DND-41 (cell line): ENCODE results near the gene COL25A1.

ENCODE experiments used
- ATAC-seq: fragments of 200-7000 bp; cut with Tn5 transposase; 3 replicates; pipeline ENCODE4 v1.9.1; 2021; ENCODE audit warnings: low read depth; ENCODE audit not compliant: insufficient read depth
- DNase-seq: peaks from one replicate; pipeline ENCODE4 v3.0.0-alpha.2; 2020
- H2AFZ ChIP-seq: 2 replicates; pipeline ENCODE4 v1.6.0; 2012; ENCODE audit warnings: low read depth, low read length
- H3K27ac ChIP-seq: 2 replicates; pipeline ENCODE4 v1.5.1; 2012; ENCODE audit warnings: low read length, inconsistent platforms
- H3K27me3 ChIP-seq: fragments of 200-600 bp; sonication (generic); 2 replicates; pipeline ENCODE4 v1.6.0; 2012; ENCODE audit warnings: low read length, mild to moderate bottlenecking, inconsistent platforms; ENCODE audit not compliant: insufficient read depth, poor library complexity
- H3K36me3 ChIP-seq: 2 replicates; pipeline ENCODE4 v1.5.1; 2012; ENCODE audit warnings: low read length, inconsistent platforms; ENCODE audit not compliant: insufficient read depth
- H3K4me1 ChIP-seq: 2 replicates; pipeline ENCODE4 v1.5.1; 2012; ENCODE audit warnings: mild to moderate bottlenecking, low read length; ENCODE audit not compliant: insufficient read depth
- H3K4me2 ChIP-seq: 2 replicates; pipeline ENCODE4 v1.6.0; 2012; ENCODE audit warnings: mild to moderate bottlenecking, moderate library complexity, low read length, inconsistent platforms; ENCODE audit not compliant: insufficient read depth
- H3K4me3 ChIP-seq, 2 experiments: fragments of 200-600 bp in 1 of 2; shearing (Covaris generic) in 1 of 2; 2 replicates each; pipeline ENCODE4 v1.5.1; 2012 to 2016; ENCODE audit warnings: inconsistent platforms in 2 of 2, low read length in 2 of 2, mild to moderate bottlenecking in 2 of 2, low read depth in 1 of 2, moderate library complexity in 1 of 2
- H3K79me2 ChIP-seq: 2 replicates; pipeline ENCODE4 v1.6.0; 2012; ENCODE audit warnings: low read length, inconsistent platforms; ENCODE audit not compliant: insufficient read depth
- H3K9ac ChIP-seq: 2 replicates; pipeline ENCODE4 v1.6.0; 2012; ENCODE audit warnings: low read depth, mild to moderate bottlenecking, inconsistent platforms, low read length, moderate library complexity
- H3K9me3 ChIP-seq: 2 replicates; pipeline ENCODE4 v1.5.1; 2012; ENCODE audit warnings: low read length, moderate library complexity, mild to moderate bottlenecking, inconsistent platforms; ENCODE audit not compliant: insufficient read depth, severe bottlenecking
- H4K20me1 ChIP-seq: 2 replicates; pipeline ENCODE4 v1.6.0; 2012; ENCODE audit warnings: low read length; ENCODE audit not compliant: insufficient read depth
- EZH2 ChIP-seq: IDR thresholded peaks from 3 replicates; pipeline ENCODE4 v1.6.1; 2012; ENCODE audit warnings: borderline replicate concordance, low read depth, mild to moderate bottlenecking, moderate library complexity, low read length, inconsistent platforms; ENCODE audit not compliant: severe bottlenecking
- TF ChIP-seq, protein P1 (sequence below): IDR thresholded peaks from 2 replicates; pipeline ENCODE4 v1.5.1; 2012; ENCODE audit warnings: borderline replicate concordance, low read length, moderate library complexity, mild to moderate bottlenecking; ENCODE audit not compliant: poor library complexity, severe bottlenecking; ENCODE audit errors: extremely low read depth

Gene COL25A1

DNA sequence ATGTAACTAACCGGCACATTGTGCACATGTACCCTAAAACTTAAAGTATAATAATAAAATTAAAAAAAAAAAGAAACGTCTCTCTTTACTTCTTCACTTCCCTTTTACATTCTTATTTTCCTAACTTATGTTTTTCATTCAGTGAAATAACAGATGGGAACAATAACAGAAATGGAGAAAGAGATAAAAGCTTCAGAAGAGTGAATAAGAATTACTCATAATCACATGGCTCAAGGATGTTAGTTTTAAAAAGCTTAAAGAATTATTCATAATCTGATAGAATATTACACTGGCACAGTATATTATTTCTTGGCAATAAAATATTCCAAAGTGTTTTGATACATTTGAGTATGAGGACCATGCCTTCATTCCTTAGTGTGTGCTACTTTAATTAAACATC lies 175.6 kb downstream of the COL25A1 start:
- no peaks in the 10 kb centered on the region for H3K79me2 ChIP-seq
- H3K9ac ChIP-seq, result no peak overlapping the region
- TF ChIP-seq, protein P1, sequence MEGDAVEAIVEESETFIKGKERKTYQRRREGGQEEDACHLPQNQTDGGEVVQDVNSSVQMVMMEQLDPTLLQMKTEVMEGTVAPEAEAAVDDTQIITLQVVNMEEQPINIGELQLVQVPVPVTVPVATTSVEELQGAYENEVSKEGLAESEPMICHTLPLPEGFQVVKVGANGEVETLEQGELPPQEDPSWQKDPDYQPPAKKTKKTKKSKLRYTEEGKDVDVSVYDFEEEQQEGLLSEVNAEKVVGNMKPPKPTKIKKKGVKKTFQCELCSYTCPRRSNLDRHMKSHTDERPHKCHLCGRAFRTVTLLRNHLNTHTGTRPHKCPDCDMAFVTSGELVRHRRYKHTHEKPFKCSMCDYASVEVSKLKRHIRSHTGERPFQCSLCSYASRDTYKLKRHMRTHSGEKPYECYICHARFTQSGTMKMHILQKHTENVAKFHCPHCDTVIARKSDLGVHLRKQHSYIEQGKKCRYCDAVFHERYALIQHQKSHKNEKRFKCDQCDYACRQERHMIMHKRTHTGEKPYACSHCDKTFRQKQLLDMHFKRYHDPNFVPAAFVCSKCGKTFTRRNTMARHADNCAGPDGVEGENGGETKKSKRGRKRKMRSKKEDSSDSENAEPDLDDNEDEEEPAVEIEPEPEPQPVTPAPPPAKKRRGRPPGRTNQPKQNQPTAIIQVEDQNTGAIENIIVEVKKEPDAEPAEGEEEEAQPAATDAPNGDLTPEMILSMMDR, result no peak
- TF ChIP-seq EZH2, result no peak
- H3K4me2 ChIP-seq, result no peak overlapping the region
- no peaks in the 10 kb centered on the region for H3K36me3 ChIP-seq
- H3K27ac ChIP-seq, result no peak overlapping the region
- no peaks in the 10 kb centered on the region for H4K20me1 ChIP-seq
- no peaks in the 10 kb centered on the region for H3K9me3 ChIP-seq
- DNase-seq (no peak), ATAC-seq (no peak)
- H3K4me1 ChIP-seq, result no peaks in the 10 kb centered on the region
- H3K27me3 ChIP-seq, result no peaks in the 10 kb centered on the region
- H2AFZ ChIP-seq, result no peak overlapping the region
- H3K4me3 ChIP-seq, result no peak overlapping the region

DNA sequence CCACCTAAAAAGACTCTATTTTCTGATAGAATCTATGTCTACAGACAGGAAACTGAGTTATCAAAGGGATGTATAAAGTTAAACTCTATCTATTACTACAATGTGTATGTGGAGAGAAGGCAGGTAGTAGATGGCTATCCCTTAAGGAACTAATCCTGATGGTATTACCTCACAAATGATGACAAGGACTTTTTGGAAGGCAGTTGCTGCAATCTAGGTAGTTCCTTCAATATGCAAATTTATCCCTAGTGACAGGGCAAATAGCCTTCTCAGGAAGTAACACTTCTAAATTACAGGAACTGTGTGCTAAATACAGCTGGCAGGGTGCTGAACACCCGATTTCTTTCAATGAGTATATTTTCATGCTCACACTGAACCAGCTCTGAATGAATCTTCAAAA lies 177.4 kb downstream of the COL25A1 start:
- Histone ChIP-seq H3K4me2 (no peak overlapping the region), H4K20me1 (no peaks in the 10 kb centered on the region), H3K27me3 (no peaks in the 10 kb centered on the region), H2AFZ (no peak overlapping the region), H3K79me2 (no peaks in the 10 kb centered on the region), H3K9ac (no peak overlapping the region), H3K4me1 (no peaks in the 10 kb centered on the region), H3K36me3 (no peaks in the 10 kb centered on the region), H3K9me3 (no peaks in the 10 kb centered on the region), H3K27ac (no peak overlapping the region), H3K4me3 (no peak overlapping the region)
- ATAC-seq (no peak), DNase-seq (no peak)
- TF ChIP-seq, protein P1, result no peak
- TF ChIP-seq EZH2, result no peak

DNA sequence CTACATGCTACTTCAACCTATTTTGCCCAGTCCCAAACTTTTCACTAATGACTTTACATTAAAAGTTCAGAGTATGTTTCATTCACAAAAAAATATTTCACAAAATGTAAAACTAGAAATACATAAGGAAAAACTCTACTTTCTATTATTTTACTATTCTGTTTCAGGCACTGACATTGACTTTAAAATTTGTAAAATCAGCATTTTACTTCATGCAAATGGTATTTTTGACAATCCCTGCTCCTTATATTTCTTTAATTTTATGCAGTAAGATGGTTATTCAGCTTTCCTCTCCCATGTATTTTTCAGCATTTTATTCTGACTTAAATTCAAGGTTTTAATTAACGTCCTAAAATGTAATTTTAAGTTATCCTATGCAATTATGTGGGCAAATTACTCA lies 178.5 kb downstream of the COL25A1 start:
- H3K27me3 ChIP-seq, result no peaks in the 10 kb centered on the region
- H3K4me3 ChIP-seq, result no peak overlapping the region
- DNase-seq (no peak), ATAC-seq (no peak)
- H3K9ac ChIP-seq, result no peak overlapping the region
- no peaks in the 10 kb centered on the region for H3K79me2 ChIP-seq
- no peak overlapping the region for H3K4me2 ChIP-seq
- no peaks in the 10 kb centered on the region for H3K9me3 ChIP-seq
- H3K36me3 ChIP-seq, result no peaks in the 10 kb centered on the region
- no peaks in the 10 kb centered on the region for H3K4me1 ChIP-seq
- no peak overlapping the region for H3K27ac ChIP-seq
- no peak overlapping the region for H2AFZ ChIP-seq
- TF ChIP-seq, protein P1, result no peak
- no peak for TF ChIP-seq EZH2
- no peaks in the 10 kb centered on the region for H4K20me1 ChIP-seq

DNA sequence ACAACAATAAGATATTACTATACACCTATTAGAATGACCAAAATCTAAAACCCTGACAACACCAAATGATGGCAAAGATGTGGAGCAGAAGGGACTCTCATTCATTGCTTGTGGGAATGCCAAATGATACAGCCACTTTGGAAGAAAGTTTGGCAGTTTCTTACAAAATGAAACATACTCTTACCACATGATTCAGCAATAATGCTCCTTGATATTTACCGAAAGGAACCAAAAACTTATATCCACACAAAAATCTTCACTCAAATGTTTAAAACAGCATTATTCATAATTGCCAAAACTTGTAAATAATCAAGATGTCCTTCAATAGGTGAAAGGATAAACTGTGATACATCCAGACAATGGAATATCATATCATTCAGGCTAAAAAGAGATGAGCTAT lies 180.9 kb downstream of the COL25A1 start:
- no peaks in the 10 kb centered on the region for H3K36me3 ChIP-seq
- no peak overlapping the region for H3K9ac ChIP-seq
- H3K4me2 ChIP-seq, result no peak overlapping the region
- DNase-seq (no peak), ATAC-seq (no peak)
- H3K79me2 ChIP-seq, result no peaks in the 10 kb centered on the region
- no peak overlapping the region for H3K27ac ChIP-seq
- TF ChIP-seq, protein P1, result no peak
- no peak for TF ChIP-seq EZH2
- no peaks in the 10 kb centered on the region for H4K20me1 ChIP-seq
- H3K27me3 ChIP-seq, result no peaks in the 10 kb centered on the region
- H2AFZ ChIP-seq, result no peak overlapping the region
- H3K9me3 ChIP-seq, result no peaks in the 10 kb centered on the region
- no peaks in the 10 kb centered on the region for H3K4me1 ChIP-seq
- H3K4me3 ChIP-seq, result no peak overlapping the region
